Fibroblast of mammary gland (primary cell): Measurements from ENCODE around the gene TUBA3C.
"Not testable (repeated sequence)": the region's sequence is repeated elsewhere in the genome, so short reads cannot be mapped to it uniquely, and the experiment has no call there.

Source experiments
- DNase-seq: peaks from one replicate; pipeline ENCODE4 v3.0.0-alpha.2; 2010; ENCODE audit warnings: low read depth
- H3K4me3 ChIP-seq: 2 replicates; pipeline ENCODE4 v1.5.1; 2011; ENCODE audit warnings: low read depth, mild to moderate bottlenecking, low read length, moderate library complexity; ENCODE audit not compliant: control insufficient read depth
- TF ChIP-seq, protein P1 (sequence below): conservative IDR thresholded peaks from 2 replicates; pipeline ENCODE4 v1.5.1; 2011; ENCODE audit warnings: low read depth, low read length, inconsistent platforms; ENCODE audit not compliant: control insufficient read depth, insufficient read depth

The TUBA3C gene

DNA sequence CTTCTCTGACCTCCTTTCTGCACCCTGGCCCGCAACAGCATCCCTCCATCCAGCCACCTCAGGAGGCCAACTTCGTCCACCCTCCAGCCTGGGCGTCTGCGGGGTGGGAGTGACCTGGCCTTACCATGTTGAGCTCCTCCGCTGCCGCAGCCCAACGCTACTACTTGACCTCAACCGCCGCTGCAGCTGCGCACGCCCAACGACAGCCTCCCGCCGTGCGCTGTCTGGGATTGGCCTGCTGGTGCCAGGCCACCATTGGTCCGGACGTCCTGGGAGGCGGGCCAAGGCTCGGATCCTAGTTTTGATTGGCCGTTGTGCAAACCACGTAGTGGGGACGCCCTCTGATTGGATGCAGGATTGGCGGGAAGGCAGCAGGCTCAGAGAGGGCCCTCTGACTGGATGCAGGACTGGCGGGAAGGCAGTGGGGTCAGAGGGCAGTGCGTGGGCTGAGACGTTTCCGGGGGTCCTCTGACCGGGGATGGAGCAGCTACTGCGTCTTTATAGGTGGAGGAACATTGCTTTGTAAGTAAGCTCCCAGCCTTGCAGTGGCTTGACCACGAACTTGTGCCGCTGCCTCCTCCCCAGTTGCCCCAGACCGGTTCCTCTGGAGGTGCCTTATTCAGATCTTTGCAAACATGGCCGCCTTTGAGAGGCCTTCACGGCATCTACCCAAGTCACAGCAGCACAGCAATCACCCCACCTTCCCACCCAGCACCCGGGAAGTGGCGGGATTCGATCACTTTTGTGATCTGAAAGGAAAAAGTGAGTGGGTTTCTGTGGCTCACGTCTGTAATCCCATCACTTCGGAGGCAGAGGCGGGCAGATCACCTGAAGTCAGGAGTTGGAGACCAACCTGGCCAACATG is at the start of gene TUBA3C:
TSS of gene TUBA3C (minus strand) at position 204 of the 865 bp plus-strand sequence. CDS start at position 127, 77 bp downstream.
- DNase-seq: no peak
- no peak within 1 kb of the TSS for H3K4me3 ChIP-seq
- TF ChIP-seq, protein P1, sequence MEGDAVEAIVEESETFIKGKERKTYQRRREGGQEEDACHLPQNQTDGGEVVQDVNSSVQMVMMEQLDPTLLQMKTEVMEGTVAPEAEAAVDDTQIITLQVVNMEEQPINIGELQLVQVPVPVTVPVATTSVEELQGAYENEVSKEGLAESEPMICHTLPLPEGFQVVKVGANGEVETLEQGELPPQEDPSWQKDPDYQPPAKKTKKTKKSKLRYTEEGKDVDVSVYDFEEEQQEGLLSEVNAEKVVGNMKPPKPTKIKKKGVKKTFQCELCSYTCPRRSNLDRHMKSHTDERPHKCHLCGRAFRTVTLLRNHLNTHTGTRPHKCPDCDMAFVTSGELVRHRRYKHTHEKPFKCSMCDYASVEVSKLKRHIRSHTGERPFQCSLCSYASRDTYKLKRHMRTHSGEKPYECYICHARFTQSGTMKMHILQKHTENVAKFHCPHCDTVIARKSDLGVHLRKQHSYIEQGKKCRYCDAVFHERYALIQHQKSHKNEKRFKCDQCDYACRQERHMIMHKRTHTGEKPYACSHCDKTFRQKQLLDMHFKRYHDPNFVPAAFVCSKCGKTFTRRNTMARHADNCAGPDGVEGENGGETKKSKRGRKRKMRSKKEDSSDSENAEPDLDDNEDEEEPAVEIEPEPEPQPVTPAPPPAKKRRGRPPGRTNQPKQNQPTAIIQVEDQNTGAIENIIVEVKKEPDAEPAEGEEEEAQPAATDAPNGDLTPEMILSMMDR: no peak

DNA sequence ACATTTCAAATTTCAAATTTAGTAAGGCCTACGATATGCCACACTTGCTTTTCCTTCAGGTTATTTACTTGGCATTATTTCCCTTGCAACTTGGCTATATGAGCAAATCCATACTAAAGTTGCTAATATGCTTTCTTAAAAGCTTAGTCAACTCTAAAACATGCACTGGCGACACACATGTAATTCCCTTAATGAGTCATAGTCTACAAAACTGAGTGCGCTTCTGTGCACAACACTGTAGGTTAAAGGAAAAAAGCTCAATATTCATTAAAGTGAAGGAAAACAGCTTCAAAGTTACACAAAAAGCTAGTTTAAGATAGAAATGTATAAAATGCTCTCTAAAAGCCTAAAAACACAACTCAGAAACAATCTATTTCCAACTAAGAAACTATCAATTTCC is 25.8 kb upstream of the TUBA3C start:
- not testable (repeated sequence) for DNase-seq

DNA sequence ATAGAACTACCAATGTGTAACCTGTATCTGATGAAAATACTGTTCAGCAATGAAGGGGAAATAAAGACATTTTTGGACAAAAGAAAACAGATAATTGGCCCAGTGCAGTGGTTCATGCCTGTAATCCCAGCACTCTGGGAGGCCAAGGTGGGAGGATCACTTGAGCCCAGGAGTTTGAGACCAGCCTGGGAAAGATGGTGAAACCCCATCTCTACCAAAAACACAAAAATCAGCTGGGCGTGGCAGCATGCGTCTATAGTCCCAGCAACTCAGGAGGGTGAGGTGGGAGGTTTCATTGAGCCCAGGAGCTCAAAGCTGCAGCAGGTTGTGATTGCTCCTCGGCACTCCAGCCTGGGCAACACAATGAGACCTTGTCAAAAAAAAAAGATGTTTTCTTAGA is 11.0 kb upstream of the TUBA3C start:
- DNase-seq, H3K4me3 ChIP-seq: not testable (repeated sequence)

More for the DNA sequence above, 25.8 kb upstream of the TUBA3C start:
- not testable (repeated sequence) for H3K4me3 ChIP-seq

DNA sequence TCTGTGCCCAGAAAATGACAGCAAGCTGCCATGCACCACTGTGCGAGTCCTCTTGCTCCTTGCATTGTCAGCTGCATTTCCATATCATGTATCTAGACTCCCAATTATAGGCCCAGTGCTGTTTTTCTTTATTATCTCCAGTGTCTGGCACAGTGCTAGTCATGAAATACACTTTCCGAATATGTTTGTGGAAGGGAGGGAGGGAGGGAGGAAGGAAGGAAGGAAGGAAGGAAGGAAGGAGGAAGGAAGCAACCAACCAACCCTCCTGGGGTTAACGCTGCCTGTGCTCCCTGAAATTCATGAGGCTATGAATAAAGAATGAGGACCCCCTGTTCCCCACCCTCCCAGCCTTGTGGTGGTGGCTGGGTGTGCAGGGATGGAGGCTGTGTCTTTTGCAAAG is 8.3 kb upstream of the TUBA3C start:
- not testable (repeated sequence) for H3K4me3 ChIP-seq, DNase-seq

DNA sequence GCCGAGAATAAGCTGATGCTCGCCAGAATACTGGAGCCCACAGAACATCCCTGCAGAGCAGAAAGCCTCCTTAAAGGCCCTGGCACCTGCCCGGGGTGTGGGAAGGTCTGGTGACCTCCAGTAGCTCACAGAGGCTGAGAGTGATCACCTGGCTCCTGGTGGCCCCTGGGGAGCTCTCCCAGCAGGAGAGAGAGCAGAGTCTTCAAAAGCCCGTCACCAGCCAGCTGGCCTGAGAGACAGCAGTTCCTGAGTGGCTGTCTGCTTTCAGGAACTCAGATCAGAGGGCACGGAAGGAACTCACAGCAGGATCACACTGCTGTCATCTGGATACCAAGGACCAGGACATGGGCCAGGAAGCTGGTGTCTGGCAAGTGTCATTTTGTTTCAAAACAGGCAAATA is 7.7 kb upstream of the TUBA3C start:
- not testable (repeated sequence) for DNase-seq, H3K4me3 ChIP-seq

DNA sequence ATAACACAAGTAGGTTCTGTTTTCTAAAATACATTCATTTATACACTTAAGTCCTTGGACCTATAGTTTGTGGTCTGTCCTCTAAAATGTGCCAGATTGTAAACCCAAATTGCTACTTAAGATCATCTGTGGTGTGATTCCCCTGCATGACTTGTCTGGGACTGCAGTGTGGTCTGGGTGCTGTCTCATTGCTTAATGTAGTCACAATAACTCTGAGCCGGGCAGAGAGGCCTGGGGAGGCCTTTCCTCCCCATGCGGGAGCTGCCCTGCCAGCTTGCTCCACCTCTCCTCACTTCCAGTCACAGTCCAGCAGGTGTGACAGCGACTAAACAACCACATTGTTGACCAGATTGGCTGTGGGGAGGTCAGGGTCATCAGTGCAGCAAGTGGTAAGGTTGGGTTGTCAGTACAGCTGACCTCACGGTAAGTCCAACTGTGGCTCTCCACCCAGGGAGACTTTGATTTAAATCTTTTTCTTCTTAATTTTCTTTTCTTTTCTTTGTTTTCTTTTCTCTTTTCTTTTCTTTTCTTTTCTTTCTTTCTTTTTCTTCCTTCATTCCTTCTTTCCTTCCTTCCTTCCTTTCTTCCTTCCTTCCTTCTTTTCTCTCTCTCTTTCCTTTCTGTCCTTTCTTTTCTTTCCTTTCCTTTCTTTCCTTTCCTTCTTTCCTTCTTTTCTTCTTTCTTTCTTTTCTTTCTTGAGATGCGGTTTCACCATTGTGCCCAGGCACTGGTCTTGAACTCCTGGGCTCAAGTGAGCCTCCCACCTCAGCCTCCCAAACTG is 4.4 kb upstream of the TUBA3C start:
- TF ChIP-seq, protein P1: no peak
- DNase-seq: no peak
- no peak overlapping the region for H3K4me3 ChIP-seq

DNA sequence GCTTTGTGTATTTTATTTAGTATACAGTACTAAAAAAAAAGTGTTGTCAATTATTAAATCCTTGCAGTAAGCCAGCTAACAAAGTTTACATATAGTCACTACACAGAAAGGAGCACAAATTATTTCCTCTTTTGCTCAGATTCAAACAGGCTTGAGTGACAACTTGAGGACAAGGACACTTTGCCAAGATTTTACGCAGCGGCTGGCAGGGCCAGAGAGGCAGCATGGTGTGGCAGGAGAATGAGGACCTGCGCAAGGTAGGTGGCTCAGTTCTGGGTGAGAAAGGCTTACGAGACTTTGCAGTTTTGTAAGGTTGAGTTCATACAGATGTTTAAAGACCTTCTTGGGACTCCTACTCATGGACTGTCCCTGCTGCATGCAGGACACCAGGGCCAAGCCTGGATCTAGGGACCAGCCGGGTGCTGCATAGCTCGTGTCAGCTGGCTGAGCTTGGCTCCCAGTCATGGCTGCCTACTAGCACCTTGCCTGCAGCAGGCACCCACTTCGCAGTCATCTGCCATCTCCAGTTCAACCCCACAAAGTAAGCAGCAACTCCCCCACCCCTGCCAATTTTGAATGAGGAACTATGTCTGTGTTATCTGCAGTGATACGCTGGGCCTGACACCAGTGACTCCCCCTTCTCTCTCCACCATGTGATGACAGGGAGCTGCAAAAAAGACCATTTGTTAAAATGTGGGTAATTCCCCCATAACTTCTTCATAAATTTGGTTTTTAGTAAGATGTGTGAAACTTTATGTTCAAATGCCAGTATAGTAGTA is 3.7 kb upstream of the TUBA3C start:
- TF ChIP-seq, protein P1: no peak
- H3K4me3 ChIP-seq: no peak overlapping the region
- no peak for DNase-seq

DNA sequence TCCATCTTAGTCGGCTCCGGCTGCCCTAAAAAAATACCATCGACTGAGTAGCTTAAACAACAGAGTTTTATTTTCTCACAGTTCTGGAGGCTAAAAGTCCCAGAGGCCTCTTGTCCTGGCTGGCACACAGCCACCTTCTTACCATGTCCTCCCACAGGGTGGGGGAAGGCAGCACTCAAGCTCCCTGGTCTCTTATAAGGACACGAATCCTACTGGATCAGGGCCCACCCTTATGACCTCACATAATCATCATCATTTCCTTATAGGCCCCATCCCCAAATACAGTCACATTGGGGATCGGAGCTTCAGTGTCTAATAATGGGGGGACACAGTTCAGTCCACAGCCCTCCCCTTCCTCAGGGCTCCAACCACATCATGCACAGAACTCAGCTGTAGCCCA is 2.6 kb upstream of the TUBA3C start:
- TF ChIP-seq, protein P1: no peak
- DNase-seq: no peak

More for the DNA sequence above, 2.6 kb upstream of the TUBA3C start:
- no peak overlapping the region for H3K4me3 ChIP-seq
